Skeletal muscle tissue (tissue), 5 donors: ENCODE data around the gene CFAP20. TPM values are rescaled to one million over a fixed set of nuclear protein-coding genes. Genes with fewer than 3 reads are reported as not detected.
"Not testable (repeated sequence)": the region's sequence is repeated elsewhere in the genome, so short reads cannot be mapped to it uniquely, and the experiment has no call there.

Experiments used
- H3K27ac ChIP-seq: one replicate; pipeline ENCODE4 v1.7.0; 2013; ENCODE audit warnings: mild to moderate bottlenecking, low read depth, low read length, inconsistent platforms
- H3K27me3 ChIP-seq, 3 donors: one replicate each; pipeline ENCODE4 v1.7.0; 2013; ENCODE audit warnings: low read length in 3 of 3; ENCODE audit not compliant: control insufficient read depth in 3 of 3, insufficient read depth in 3 of 3
- H3K36me3 ChIP-seq, 3 donors: one replicate each; pipeline ENCODE4 v1.7.0; 2013; ENCODE audit warnings: low read length in 3 of 3; ENCODE audit not compliant: control insufficient read depth in 3 of 3, insufficient read depth in 3 of 3
- H3K4me1 ChIP-seq, 3 donors: one replicate each; pipeline ENCODE4 v1.7.0; 2013; ENCODE audit warnings: low read length in 3 of 3, mild to moderate bottlenecking in 3 of 3; ENCODE audit not compliant: control insufficient read depth in 3 of 3, insufficient read depth in 3 of 3
- H3K4me3 ChIP-seq, 3 donors: one replicate each; pipeline ENCODE4 v1.7.0; 2013; ENCODE audit warnings: low read length in 3 of 3
- H3K9ac ChIP-seq, 3 donors: one replicate each; pipeline ENCODE4 v1.7.0; 2013; ENCODE audit warnings: low read length in 3 of 3, mild to moderate bottlenecking in 3 of 3, moderate library complexity in 2 of 3, low read depth in 1 of 3
- H3K9me3 ChIP-seq, 3 donors: one replicate each; pipeline ENCODE4 v1.7.0; 2013; ENCODE audit warnings: low read length in 3 of 3; ENCODE audit not compliant: control insufficient read depth in 3 of 3
- small RNA-seq: library from RNA; depleted of rRNA; stranded (forward); fragments of <200 nt; gene quantifications from one replicate; pipeline ENCODE3, GENCODE V24; 2014
- total RNA-seq: library from RNA; depleted of rRNA; stranded (reverse); fragments of >200 nt; gene quantifications from one replicate; pipeline ENCODE4 v1.2.3, GENCODE V29; 2014
- donor health status: Osteomylitis.

The CFAP20 gene
- total RNA-seq, 1 donor from 2014 or later = 47.5 TPM

DNA sequence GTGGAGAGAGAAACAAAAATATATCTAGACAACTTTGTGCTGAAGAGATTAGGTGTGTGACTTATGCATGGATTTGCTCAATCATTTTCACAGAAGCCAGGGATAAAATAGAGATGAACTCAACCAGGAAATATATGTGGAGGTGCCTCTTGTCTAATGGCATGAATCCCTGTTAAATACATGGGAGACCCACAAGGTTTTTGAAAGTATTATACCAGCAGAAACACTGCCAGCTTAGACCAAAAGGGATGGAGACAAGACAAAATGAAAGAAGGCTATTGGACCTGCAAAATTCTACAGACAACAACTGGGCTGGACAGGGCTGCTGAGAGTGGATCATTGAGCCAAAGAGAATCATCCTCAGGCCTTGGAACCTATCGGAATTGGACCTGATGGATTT lies 52.7 kb downstream of the CFAP20 start:
- H3K9me3 ChIP-seq = peaks cover 0 to 10% (median 3%) of the 10 kb centered on the region in 3 donors
- no peak overlapping the region for H3K9ac ChIP-seq
- H3K4me1 ChIP-seq = peaks cover 0 to 4% (median 3%) of the 10 kb centered on the region in 3 donors

DNA sequence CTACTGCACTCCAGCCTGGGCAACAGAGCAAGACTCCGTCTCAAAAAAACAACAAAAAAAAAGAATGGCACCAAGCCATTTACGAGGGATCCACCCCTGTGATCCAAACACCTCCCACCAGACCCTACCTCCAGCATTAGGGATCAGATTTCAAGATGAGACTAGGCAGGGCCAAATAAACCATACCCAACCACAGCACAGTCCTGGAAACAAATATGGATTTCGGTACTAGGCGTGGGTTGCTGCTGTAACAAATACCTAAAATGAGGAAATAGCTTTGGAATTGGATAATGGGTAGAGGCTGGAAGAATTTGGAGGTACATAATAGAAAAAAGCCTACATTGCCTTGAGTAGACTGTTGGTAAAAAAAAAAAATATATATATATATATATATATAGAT lies 54.5 kb downstream of the CFAP20 start:
- H3K4me1 ChIP-seq = no peaks in the 10 kb centered on the region
- no peak overlapping the region for H3K27ac ChIP-seq
- no peaks in the 10 kb centered on the region for H3K36me3 ChIP-seq
- peaks cover 0 to 2% (median 0%) of the 10 kb centered on the region in 3 donors for H3K27me3 ChIP-seq
- no peak overlapping the region for H3K9ac ChIP-seq
- H3K9me3 ChIP-seq = peaks cover 0 to 10% (median 3%) of the 10 kb centered on the region in 3 donors
- H3K4me3 ChIP-seq = no peak overlapping the region

More for the DNA sequence above, 52.7 kb downstream of the CFAP20 start:
- Histone ChIP-seq H3K27ac (no peak overlapping the region), H3K4me3 (no peak overlapping the region), H3K36me3 (no peaks in the 10 kb centered on the region), H3K27me3 (peaks cover 0 to 2% (median 0%) of the 10 kb centered on the region in 3 donors)

DNA sequence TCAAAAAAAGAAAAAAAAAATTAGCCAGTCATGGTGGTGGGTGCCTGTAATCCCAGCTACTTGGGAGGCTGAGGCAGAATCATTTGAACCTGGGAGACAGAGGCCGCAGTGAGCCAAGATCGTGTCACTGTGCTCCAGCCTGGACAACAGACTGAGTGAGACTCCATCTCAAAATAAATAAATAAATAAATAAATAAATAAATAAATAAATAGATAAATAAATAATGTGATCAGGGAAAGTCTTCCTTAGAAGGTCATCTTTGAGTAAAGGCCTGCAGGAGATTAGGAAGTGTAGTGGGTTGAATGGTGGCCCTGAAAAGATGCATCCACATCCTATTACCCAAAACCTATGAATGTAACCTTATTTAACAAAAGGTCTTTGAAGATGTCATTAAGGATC lies 56.1 kb downstream of the CFAP20 start:
- not testable (repeated sequence) for H3K36me3 ChIP-seq, H3K4me3 ChIP-seq, H3K27me3 ChIP-seq, H3K9ac ChIP-seq, H3K27ac ChIP-seq, H3K4me1 ChIP-seq
- peaks cover 0 to 10% (median 3%) of the 10 kb centered on the region in 3 donors for H3K9me3 ChIP-seq

DNA sequence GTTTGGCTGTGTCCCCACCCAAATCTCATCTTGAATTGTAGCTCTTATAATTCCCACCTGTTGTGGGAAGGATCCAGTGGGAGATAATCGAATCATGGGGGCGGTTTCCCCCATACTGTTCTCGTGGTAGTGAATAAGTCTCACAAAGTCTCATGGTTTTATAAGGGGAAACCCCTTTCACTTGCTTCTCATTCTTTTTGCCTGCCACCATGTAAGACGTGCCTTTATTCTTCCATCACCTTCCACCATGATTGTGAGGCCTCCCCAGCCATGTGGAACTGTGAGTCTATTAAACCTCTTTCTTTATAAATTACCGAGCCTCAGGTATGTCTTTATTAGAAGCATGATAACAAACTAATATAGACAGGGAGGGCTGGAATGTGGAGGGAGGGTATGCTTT lies 57.0 kb downstream of the CFAP20 start:
- peaks cover 0 to 10% (median 3%) of the 10 kb centered on the region in 3 donors for H3K9me3 ChIP-seq
- not testable (repeated sequence) for H3K4me3 ChIP-seq, H3K4me1 ChIP-seq, H3K9ac ChIP-seq, H3K36me3 ChIP-seq, H3K27ac ChIP-seq, H3K27me3 ChIP-seq

DNA sequence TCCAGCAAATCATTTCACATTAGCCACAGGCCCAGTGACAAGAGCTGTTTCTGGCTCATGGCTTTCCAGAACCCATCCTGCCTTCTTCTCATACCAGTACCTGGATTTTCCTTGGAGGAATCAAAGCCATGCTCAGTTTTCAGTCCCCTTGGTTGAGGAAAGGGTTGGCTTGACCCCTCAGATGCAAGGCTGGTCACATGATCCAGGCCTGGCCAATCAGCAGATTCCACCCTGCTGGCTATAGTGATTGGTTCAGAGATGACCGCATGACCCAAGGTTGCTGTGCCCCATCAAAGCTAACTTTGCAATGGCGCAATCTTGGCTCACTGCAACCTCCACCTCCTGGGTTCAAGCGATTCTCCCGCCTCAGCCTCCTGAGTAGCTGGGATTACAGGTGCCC lies 58.6 kb downstream of the CFAP20 start:
- no peak overlapping the region for H3K27ac ChIP-seq
- no peaks in the 10 kb centered on the region for H3K27me3 ChIP-seq
- H3K4me1 ChIP-seq = no peaks in the 10 kb centered on the region
- no peaks in the 10 kb centered on the region for H3K36me3 ChIP-seq
- no peak overlapping the region for H3K4me3 ChIP-seq
- H3K9me3 ChIP-seq = peaks cover 0 to 2% (median 0%) of the 10 kb centered on the region in 3 donors
- no peak overlapping the region for H3K9ac ChIP-seq

Small RNAs within 50 kb of the gene (small RNA-seq; reads per million reads assigned to genes)
- not detected for gene RF00019

Other genes with a start within 250 kb of the CFAP20 start
- not detected for gene CNGB1, start 158.3 kb downstream of the CFAP20 start, total RNA-seq
- gene ZNF319, start 128.7 kb downstream of the CFAP20 start, total RNA-seq = 3.1 TPM
- 2.1 TPM for gene USB1, start 128.0 kb downstream of the CFAP20 start, total RNA-seq
- gene MMP15, start 103.6 kb downstream of the CFAP20 start, total RNA-seq = 15.1 TPM
- 53.2 TPM for gene CSNK2A2, start 68.7 kb upstream of the CFAP20 start, total RNA-seq
- gene PRSS54, start 165.6 kb upstream of the CFAP20 start, total RNA-seq = not detected